ENCODE measurements around the gene C7orf25.

C7orf25 gene

DNA sequence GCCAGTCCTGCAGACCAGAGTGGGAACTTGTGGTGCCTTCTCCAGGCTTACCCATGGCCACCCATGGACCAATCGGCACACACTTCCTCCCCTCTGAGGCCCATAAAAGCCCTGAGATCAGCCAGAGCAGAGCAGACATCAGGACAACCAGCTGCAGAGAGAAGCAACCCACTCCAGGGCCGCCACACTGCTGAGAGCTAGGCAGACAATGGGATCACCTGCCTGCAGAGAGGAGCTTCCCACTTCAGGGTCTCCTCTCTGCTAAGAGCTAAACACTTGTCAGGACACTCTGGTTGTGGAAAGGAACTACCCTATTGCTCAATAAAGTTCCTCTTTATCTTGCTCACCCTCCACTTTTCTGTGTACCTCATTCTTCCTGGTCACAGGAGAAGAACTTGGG, 34.0 kb downstream of the C7orf25 start:
- TF ChIP-seq ZNF501 (tag by site-specific recombination; IDR thresholded peaks at IDR 0.05) = no peak
- no peak for TF ChIP-seq ZNF544 (tag by site-specific recombination; IDR thresholded peaks at IDR 0.05)
- TF ChIP-seq ZNF626 (tag by site-specific recombination; IDR thresholded peaks at IDR 0.05) = no peak
- Histone ChIP-seq H3K9me3 (ENCODE audit: control insufficient read depth, insufficient read depth, low read depth, low read length) (no peaks in the 10 kb centered on the region), H3K36me3 (ENCODE audit: control insufficient read depth in 2 of 2, insufficient read depth in 1 of 2, low read length in 2 of 2) (no peaks in the 10 kb centered on the region), H3K4me3 (ENCODE audit: low read depth, low read length) (no peak overlapping the region), H3K4me1 (ENCODE audit: control insufficient read depth, insufficient read depth, low read length) (no peaks in the 10 kb centered on the region), H3K27ac (ENCODE audit: extremely low read depth, low read depth, low read length) (no peak overlapping the region)
- ChIA-PET POLR2A (no interaction called here), CTCF (interaction anchor here (0.6 to 3.7 kb wide), 15 partner anchors 10 to 947 kb away, joined by 3 to 52 read pairs (median 4); no protein-coding TSS in a partner anchor)

GRCh38 chr7:42876182-42877068, 35.4 kb downstream of the C7orf25 start:
- ChIA-PET POLR2A (no interaction called here), CTCF (interaction anchor here (0.6 to 3.7 kb wide), 26 partner anchors 9 to 946 kb away, joined by 3 to 52 read pairs (median 4); no protein-coding TSS in a partner anchor)
- Histone ChIP-seq H3K4me3 (ENCODE audit: low read depth, low read length) (no peak overlapping the region), H3K9me3 (ENCODE audit: control insufficient read depth, insufficient read depth, low read depth, low read length) (no peaks in the 10 kb centered on the region), H3K27ac (ENCODE audit: extremely low read depth, low read depth, low read length) (no peak overlapping the region), H3K4me1 (ENCODE audit: control insufficient read depth, insufficient read depth, low read length) (no peaks in the 10 kb centered on the region), H3K36me3 (ENCODE audit: control insufficient read depth in 2 of 2, insufficient read depth in 1 of 2, low read length in 2 of 2) (no peaks in the 10 kb centered on the region)
- TF ChIP-seq ZNF610 (tag by site-specific recombination; IDR thresholded peaks at IDR 0.05; ENCODE audit: borderline replicate concordance) (no peak), ZNF654 (tag by site-specific recombination; IDR thresholded peaks at IDR 0.05; ENCODE audit: low read depth) (peak; percentile 68)
- TF ChIP-seq, protein P1, sequence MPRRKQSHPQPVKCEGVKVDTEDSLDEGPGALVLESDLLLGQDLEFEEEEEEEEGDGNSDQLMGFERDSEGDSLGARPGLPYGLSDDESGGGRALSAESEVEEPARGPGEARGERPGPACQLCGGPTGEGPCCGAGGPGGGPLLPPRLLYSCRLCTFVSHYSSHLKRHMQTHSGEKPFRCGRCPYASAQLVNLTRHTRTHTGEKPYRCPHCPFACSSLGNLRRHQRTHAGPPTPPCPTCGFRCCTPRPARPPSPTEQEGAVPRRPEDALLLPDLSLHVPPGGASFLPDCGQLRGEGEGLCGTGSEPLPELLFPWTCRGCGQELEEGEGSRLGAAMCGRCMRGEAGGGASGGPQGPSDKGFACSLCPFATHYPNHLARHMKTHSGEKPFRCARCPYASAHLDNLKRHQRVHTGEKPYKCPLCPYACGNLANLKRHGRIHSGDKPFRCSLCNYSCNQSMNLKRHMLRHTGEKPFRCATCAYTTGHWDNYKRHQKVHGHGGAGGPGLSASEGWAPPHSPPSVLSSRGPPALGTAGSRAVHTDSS (tag by site-specific recombination; IDR thresholded peaks at IDR 0.05) = 0 out of 2 replicates have a peak, but pooled peaks have one; percentile 9

GRCh38 chr7:42869131-42870020, 42.5 kb downstream of the C7orf25 start:
- Histone ChIP-seq H3K9me3 (ENCODE audit: control insufficient read depth, insufficient read depth, low read depth, low read length) (no peaks in the 10 kb centered on the region), H3K36me3 (ENCODE audit: control insufficient read depth in 2 of 2, insufficient read depth in 1 of 2, low read length in 2 of 2) (no peaks in the 10 kb centered on the region), H3K4me1 (ENCODE audit: control insufficient read depth, insufficient read depth, low read length) (no peaks in the 10 kb centered on the region), H3K4me3 (ENCODE audit: low read depth, low read length) (no peak overlapping the region), H3K27ac (ENCODE audit: extremely low read depth, low read depth, low read length) (no peak overlapping the region)
- CTCF ChIA-PET = interaction anchor here (0.6 kb wide), 1 partner anchor 817 kb away, joined by 3 read pairs; no protein-coding TSS in a partner anchor
- POLR2A ChIA-PET = no interaction called here
- TF ChIP-seq ZNF202 (tag by site-specific recombination; IDR thresholded peaks at IDR 0.05; ENCODE audit: borderline replicate concordance) = no peak
- TF ChIP-seq SCRT2 (tag by site-specific recombination; IDR thresholded peaks at IDR 0.05) = no peak
- TF ChIP-seq, protein P2, sequence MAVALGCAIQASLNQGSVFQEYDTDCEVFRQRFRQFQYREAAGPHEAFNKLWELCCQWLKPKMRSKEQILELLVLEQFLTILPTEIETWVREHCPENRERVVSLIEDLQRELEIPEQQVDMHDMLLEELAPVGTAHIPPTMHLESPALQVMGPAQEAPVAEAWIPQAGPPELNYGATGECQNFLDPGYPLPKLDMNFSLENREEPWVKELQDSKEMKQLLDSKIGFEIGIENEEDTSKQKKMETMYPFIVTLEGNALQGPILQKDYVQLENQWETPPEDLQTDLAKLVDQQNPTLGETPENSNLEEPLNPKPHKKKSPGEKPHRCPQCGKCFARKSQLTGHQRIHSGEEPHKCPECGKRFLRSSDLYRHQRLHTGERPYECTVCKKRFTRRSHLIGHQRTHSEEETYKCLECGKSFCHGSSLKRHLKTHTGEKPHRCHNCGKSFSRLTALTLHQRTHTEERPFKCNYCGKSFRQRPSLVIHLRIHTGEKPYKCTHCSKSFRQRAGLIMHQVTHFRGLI (tag by site-specific recombination; IDR thresholded peaks at IDR 0.05) = no peak
- TF ChIP-seq, protein P3, sequence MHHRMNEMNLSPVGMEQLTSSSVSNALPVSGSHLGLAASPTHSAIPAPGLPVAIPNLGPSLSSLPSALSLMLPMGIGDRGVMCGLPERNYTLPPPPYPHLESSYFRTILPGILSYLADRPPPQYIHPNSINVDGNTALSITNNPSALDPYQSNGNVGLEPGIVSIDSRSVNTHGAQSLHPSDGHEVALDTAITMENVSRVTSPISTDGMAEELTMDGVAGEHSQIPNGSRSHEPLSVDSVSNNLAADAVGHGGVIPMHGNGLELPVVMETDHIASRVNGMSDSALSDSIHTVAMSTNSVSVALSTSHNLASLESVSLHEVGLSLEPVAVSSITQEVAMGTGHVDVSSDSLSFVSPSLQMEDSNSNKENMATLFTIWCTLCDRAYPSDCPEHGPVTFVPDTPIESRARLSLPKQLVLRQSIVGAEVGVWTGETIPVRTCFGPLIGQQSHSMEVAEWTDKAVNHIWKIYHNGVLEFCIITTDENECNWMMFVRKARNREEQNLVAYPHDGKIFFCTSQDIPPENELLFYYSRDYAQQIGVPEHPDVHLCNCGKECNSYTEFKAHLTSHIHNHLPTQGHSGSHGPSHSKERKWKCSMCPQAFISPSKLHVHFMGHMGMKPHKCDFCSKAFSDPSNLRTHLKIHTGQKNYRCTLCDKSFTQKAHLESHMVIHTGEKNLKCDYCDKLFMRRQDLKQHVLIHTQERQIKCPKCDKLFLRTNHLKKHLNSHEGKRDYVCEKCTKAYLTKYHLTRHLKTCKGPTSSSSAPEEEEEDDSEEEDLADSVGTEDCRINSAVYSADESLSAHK (tag by site-specific recombination; IDR thresholded peaks at IDR 0.05) = no peak
- TF ChIP-seq ZNF530 (tag by site-specific recombination; IDR thresholded peaks at IDR 0.05; ENCODE audit: low read depth) = no peak
- 0 out of 2 replicates have a peak, but pooled peaks have one; percentile 6 for TF ChIP-seq EGR2 (tag by site-specific recombination; IDR thresholded peaks at IDR 0.05; ENCODE audit: low read depth)
- TF ChIP-seq ZFHX2 (tag by site-specific recombination; conservative IDR thresholded peaks at IDR 0.05) = 0 out of 2 replicates have a peak, but pooled peaks have one; percentile 26
- TF ChIP-seq ZNF211 (tag by site-specific recombination; IDR thresholded peaks at IDR 0.05; ENCODE audit: low read depth) = no peak
- TF ChIP-seq PRDM1 (tag by site-specific recombination; IDR thresholded peaks at IDR 0.05) = peak; percentile 47
- TF ChIP-seq ZNF274 (IDR thresholded peaks at IDR 0.05; ENCODE audit: low read length) = no peak
- TF ChIP-seq ZNF274 (tag by site-specific recombination; IDR thresholded peaks at IDR 0.05; ENCODE audit: borderline replicate concordance) = no peak
- TF ChIP-seq, protein P4, sequence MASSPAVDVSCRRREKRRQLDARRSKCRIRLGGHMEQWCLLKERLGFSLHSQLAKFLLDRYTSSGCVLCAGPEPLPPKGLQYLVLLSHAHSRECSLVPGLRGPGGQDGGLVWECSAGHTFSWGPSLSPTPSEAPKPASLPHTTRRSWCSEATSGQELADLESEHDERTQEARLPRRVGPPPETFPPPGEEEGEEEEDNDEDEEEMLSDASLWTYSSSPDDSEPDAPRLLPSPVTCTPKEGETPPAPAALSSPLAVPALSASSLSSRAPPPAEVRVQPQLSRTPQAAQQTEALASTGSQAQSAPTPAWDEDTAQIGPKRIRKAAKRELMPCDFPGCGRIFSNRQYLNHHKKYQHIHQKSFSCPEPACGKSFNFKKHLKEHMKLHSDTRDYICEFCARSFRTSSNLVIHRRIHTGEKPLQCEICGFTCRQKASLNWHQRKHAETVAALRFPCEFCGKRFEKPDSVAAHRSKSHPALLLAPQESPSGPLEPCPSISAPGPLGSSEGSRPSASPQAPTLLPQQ (tag by site-specific recombination; IDR thresholded peaks at IDR 0.05) = no peak
- no peak for TF ChIP-seq REPIN1 (tag by site-specific recombination; IDR thresholded peaks at IDR 0.05; ENCODE audit: low read depth)
- TF ChIP-seq SP2 (tag by site-specific recombination; IDR thresholded peaks at IDR 0.05) = no peak
